Endothelial cell of umbilical vein (primary cell): ENCODE results near the gene LPAR6. TPM values are rescaled to one million over a fixed set of nuclear protein-coding genes. Genes with fewer than 3 reads are reported as not detected.
A peak's percentile ranks its signal among the peaks of the same experiment; 100 is the strongest.

ENCODE experiments used
- BruUV-seq: library from RNA; stranded (reverse); fragments of 400-500 nt; replicated peaks from 2 replicates; lab custom pipeline; 2021; lab: Mats Ljungman, UMichigan
- CTCF ChIA-PET: fragments of 300-600, 350-600 bp; sonication (Branson Sonifier 250); formaldehyde crosslinking; loops from one replicate; lab custom pipeline; 2021; ENCODE audit warnings: antibody characterized with exemption, inconsistent platforms; lab: Charles Lee
- POLR2A ChIA-PET: fragments of 300-600, 350-600 bp; sonication (Branson Sonifier 250); formaldehyde crosslinking; loops from one replicate; lab custom pipeline; 2021; ENCODE audit warnings: antibody characterized with exemption, inconsistent platforms; lab: Charles Lee
- DNase-seq: peaks from one replicate; pipeline ENCODE4 v3.0.0-alpha.2; 2011; ENCODE audit warnings: low read depth, low spot score
- FAIRE-seq: peaks from 2 replicates; lab custom pipeline; 2011; peaks lifted over from hg19 to GRCh38; lab: Jason Lieb, UNC
- H2AFZ ChIP-seq: 2 replicates; pipeline ENCODE4 v1.6.0; 2012; ENCODE audit warnings: low read depth, low read length, control low read depth, inconsistent platforms
- H3K27ac ChIP-seq: 2 replicates; pipeline ENCODE4 v1.5.1; 2011; ENCODE audit warnings: low read depth, mild to moderate bottlenecking, control low read depth, low read length, moderate library complexity; ENCODE audit not compliant: insufficient read depth
- H3K27me3 ChIP-seq, 2 experiments: 2 replicates each; pipeline versions ENCODE4 v1.6.0 to v1.6.1; 2011; ENCODE audit warnings: low read length in 2 of 2, mixed read lengths in 1 of 2; ENCODE audit not compliant: control insufficient read depth in 2 of 2, insufficient read depth in 2 of 2
- H3K36me3 ChIP-seq, 2 experiments: 2 replicates in 1 of 2; 3 replicates in 1 of 2; pipeline ENCODE4 v1.5.1; 2011; ENCODE audit warnings: low read length in 2 of 2, mild to moderate bottlenecking in 1 of 2, moderate library complexity in 1 of 2; ENCODE audit not compliant: control insufficient read depth in 2 of 2, insufficient read depth in 2 of 2; ENCODE audit errors: extremely low read depth in 1 of 2
- H3K4me1 ChIP-seq: 3 replicates; pipeline ENCODE4 v1.5.1; 2011; ENCODE audit warnings: mild to moderate bottlenecking, low read length; ENCODE audit not compliant: control insufficient read depth, insufficient read depth; ENCODE audit errors: extremely low read depth
- H3K4me2 ChIP-seq: 2 replicates; pipeline ENCODE4 v1.6.1; 2011; ENCODE audit warnings: low read length, control low read depth, mixed read lengths; ENCODE audit not compliant: insufficient read depth
- H3K4me3 ChIP-seq, 3 experiments: fragments of 200-600 bp in 1 of 3; sonication (generic), shearing (Covaris generic) in 1 of 3; replicated peaks in 1 of 3; 2 replicates each; pipeline ENCODE4 v1.5.1; 2011 to 2016; ENCODE audit warnings: control low read depth in 3 of 3, low read length in 3 of 3, mild to moderate bottlenecking in 2 of 3, inconsistent platforms in 1 of 3, low read depth in 1 of 3, moderate library complexity in 1 of 3; ENCODE audit not compliant: insufficient read depth in 1 of 3
- H3K79me2 ChIP-seq: 2 replicates; pipeline ENCODE4 v1.6.0; 2012; ENCODE audit warnings: low read length, inconsistent platforms; ENCODE audit not compliant: control insufficient read depth, insufficient read depth
- H3K9ac ChIP-seq: replicated peaks from 2 replicates; pipeline ENCODE3; 2011; ENCODE audit warnings: low read length, control low read depth; ENCODE audit not compliant: insufficient read depth; ENCODE audit errors: extremely low read depth
- H3K9me1 ChIP-seq: replicated peaks from 3 replicates; pipeline ENCODE4 v1.6.0; 2011; ENCODE audit warnings: mild to moderate bottlenecking, low read length; ENCODE audit not compliant: control insufficient read depth, insufficient read depth; ENCODE audit errors: extremely low read depth
- H3K9me3 ChIP-seq: replicated peaks from 2 replicates; pipeline ENCODE4 v1.5.1; 2012; ENCODE audit warnings: low read length, inconsistent platforms; ENCODE audit not compliant: control insufficient read depth, insufficient read depth
- H4K20me1 ChIP-seq: replicated peaks from 2 replicates; pipeline ENCODE3; 2011; ENCODE audit warnings: mild to moderate bottlenecking, low read length; ENCODE audit not compliant: control insufficient read depth, insufficient read depth; ENCODE audit errors: extremely low read depth
- EZH2 ChIP-seq: IDR thresholded peaks from 2 replicates; pipeline ENCODE4 v1.6.1; 2012; ENCODE audit warnings: borderline replicate concordance, low read depth, mild to moderate bottlenecking, moderate library complexity, low read length, inconsistent platforms; ENCODE audit not compliant: severe bottlenecking
- FOS ChIP-seq: IDR thresholded peaks from 2 replicates; pipeline ENCODE4 v1.6.1; 2011; ENCODE audit warnings: mild to moderate bottlenecking, low read length, moderate library complexity, borderline replicate concordance; ENCODE audit not compliant: insufficient read depth
- GATA2 ChIP-seq: IDR thresholded peaks from 2 replicates; pipeline ENCODE4 v1.7.0; 2011; ENCODE audit warnings: low read depth, mild to moderate bottlenecking, moderate library complexity, mixed read lengths, low read length; ENCODE audit not compliant: insufficient read length, insufficient read depth
- JUN ChIP-seq: IDR thresholded peaks from 2 replicates; pipeline ENCODE4 v1.6.1; 2011; ENCODE audit warnings: borderline replicate concordance, low read depth; ENCODE audit not compliant: insufficient read length, insufficient read depth
- MYC ChIP-seq: IDR thresholded peaks from one replicate; pipeline ENCODE4 v1.6.1; 2011; ENCODE audit warnings: mild to moderate bottlenecking, low read depth, low read length
- POLR2A ChIP-seq: IDR thresholded peaks from 2 replicates; pipeline ENCODE4 v1.6.1; 2012; ENCODE audit warnings: low read depth, mild to moderate bottlenecking, control low read depth, low read length
- POLR2AphosphoS5 ChIP-seq: IDR thresholded peaks from 2 replicates; pipeline ENCODE4 v1.6.1; 2012; ENCODE audit warnings: low read depth, mild to moderate bottlenecking, control low read depth, low read length, moderate library complexity; ENCODE audit not compliant: insufficient read depth
- dilution Hi-C: fragments of 300-500 bp; cut with MboI; formaldehyde crosslinking; loops from one replicate; pipeline ENCODE4 v1.15.0; 2019; ENCODE audit warnings: low sequenced_read_pairs; ENCODE audit not compliant: extremely low pct_ligation_motif_present
- intact Hi-C: fragments of 100-400 bp; cut with micrococcal nuclease; formaldehyde crosslinking; loops from one replicate; pipeline ENCODE4 v1.10.0; 2022
- polyA plus RNA-seq, 4 experiments: library from polyadenylated mRNA; depleted of rRNA in 3 of 4; stranded (reverse) in 3 of 4; unstranded in 1 of 4; fragments of >200 nt; gene quantifications; 2 replicates each; pipeline versions ENCODE4 v1.2.1 to v1.2.3, GENCODE V29; 2011 to 2012; ENCODE audit warnings: missing spikeins in 1 of 4
- total RNA-seq: library from RNA; stranded (reverse); gene quantifications from 2 replicates; pipeline ENCODE4 v1.2.3, GENCODE V29; 2021
- TF ChIP-seq, protein P1 (sequence below), 2 donors: IDR thresholded peaks; 1 replicate in 1 of 2; 2 replicates in 1 of 2; pipeline ENCODE4 v1.5.1; 2011; ENCODE audit warnings: low read length in 2 of 2, mild to moderate bottlenecking in 2 of 2, moderate library complexity in 2 of 2, control low read depth in 1 of 2, inconsistent platforms in 1 of 2, low read depth in 1 of 2; ENCODE audit not compliant: insufficient read depth in 1 of 2; ENCODE audit errors: extremely low read depth in 1 of 2
- TF ChIP-seq, protein P2 (sequence below): IDR thresholded peaks from 2 replicates; pipeline ENCODE4 v1.6.1; 2011; ENCODE audit not compliant: insufficient read depth, insufficient read length

The LPAR6 gene
- total and polyA plus RNA-seq, 2 donors (not counting 3 experiments of a cell fraction or from before 2014, with no cell fraction given) = 14.5 to 22.9 TPM

DNA sequence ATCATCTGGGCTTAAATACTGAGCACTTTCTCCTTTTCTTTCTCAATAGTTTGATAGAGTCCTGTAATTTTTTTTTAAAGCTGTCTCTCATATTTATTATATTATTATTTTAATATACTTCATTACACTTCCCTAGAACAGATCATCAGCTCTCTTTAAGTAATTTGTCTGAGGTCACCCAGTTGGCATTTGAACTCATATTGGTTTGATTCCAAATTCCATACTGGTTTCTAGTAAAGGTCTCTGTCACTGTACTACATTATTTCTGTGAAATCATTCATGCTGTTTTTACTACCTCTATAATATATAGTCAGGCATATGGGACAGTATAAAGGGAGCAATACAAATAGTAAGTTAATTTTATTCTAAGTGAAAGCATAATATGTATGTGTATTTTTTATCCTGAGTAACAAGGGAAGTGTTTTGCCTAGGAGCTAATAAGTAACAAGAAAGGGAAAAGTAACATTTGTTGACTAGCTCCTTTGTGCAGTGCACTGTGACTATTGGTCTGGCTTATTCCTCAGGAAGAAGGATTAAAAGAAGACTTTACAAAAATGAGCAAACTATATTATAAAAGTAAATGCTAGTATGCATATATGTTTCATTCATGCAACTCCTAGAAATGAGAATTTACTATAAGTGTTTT is 14.3 kb downstream of the LPAR6 start:
- no peaks in the 10 kb centered on the region for H3K9me3 ChIP-seq
- FAIRE-seq (no peak), DNase-seq (peak; percentile 46)
- CTCF ChIA-PET = interaction anchor here (0.8 to 2.8 kb wide), 12 partner anchors 9 to 182 kb away, joined by 3 to 23 read pairs (median 4); partner anchors contain the start of gene LPAR6
- intact Hi-C loops (no loop called here), dilution Hi-C loops (no loop called here)
- no peaks in the 10 kb centered on the region for H3K9me1 ChIP-seq
- peaks cover 2% of the 10 kb centered on the region for H3K79me2 ChIP-seq
- H3K4me2 ChIP-seq = no peak overlapping the region
- H3K27ac ChIP-seq = no peak overlapping the region
- H4K20me1 ChIP-seq = no peaks in the 10 kb centered on the region
- H3K36me3 ChIP-seq = peaks cover 0 to 2% of the 10 kb centered on the region in 2 experiments
- no peak overlapping the region for H3K9ac ChIP-seq
- no peak overlapping the region for H3K4me3 ChIP-seq
- H3K4me1 ChIP-seq = peaks cover 44% of the 10 kb centered on the region
- H3K27me3 ChIP-seq = no peaks in the 10 kb centered on the region
- no peak overlapping the region for H2AFZ ChIP-seq
- POLR2A ChIA-PET = interaction anchor here (1.1 kb wide), 1 partner anchor 134 kb away, joined by 3 read pairs; no protein-coding TSS in a partner anchor
- TF ChIP-seq, protein P1, sequence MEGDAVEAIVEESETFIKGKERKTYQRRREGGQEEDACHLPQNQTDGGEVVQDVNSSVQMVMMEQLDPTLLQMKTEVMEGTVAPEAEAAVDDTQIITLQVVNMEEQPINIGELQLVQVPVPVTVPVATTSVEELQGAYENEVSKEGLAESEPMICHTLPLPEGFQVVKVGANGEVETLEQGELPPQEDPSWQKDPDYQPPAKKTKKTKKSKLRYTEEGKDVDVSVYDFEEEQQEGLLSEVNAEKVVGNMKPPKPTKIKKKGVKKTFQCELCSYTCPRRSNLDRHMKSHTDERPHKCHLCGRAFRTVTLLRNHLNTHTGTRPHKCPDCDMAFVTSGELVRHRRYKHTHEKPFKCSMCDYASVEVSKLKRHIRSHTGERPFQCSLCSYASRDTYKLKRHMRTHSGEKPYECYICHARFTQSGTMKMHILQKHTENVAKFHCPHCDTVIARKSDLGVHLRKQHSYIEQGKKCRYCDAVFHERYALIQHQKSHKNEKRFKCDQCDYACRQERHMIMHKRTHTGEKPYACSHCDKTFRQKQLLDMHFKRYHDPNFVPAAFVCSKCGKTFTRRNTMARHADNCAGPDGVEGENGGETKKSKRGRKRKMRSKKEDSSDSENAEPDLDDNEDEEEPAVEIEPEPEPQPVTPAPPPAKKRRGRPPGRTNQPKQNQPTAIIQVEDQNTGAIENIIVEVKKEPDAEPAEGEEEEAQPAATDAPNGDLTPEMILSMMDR (IDR thresholded peaks at IDR 0.05; ENCODE audit: extremely low read depth in 1 of 2, insufficient read depth in 1 of 2, low read depth in 1 of 2, low read length in 2 of 2) = no peak
- TF ChIP-seq MYC (no peak), EZH2 (no peak), GATA2 (no peak), JUN (no peak), POLR2AphosphoS5 (no peak), POLR2A (no peak), FOS (no peak)
- TF ChIP-seq, protein P2, sequence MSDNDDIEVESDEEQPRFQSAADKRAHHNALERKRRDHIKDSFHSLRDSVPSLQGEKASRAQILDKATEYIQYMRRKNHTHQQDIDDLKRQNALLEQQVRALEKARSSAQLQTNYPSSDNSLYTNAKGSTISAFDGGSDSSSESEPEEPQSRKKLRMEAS = no peak
- BruUV-seq = no TSS peak
